ENCODE measurements around the gene CBLN1.
"Not testable (repeated sequence)": the region's sequence is repeated elsewhere in the genome, so short reads cannot be mapped to it uniquely, and the experiment has no call there.

The CBLN1 gene

DNA sequence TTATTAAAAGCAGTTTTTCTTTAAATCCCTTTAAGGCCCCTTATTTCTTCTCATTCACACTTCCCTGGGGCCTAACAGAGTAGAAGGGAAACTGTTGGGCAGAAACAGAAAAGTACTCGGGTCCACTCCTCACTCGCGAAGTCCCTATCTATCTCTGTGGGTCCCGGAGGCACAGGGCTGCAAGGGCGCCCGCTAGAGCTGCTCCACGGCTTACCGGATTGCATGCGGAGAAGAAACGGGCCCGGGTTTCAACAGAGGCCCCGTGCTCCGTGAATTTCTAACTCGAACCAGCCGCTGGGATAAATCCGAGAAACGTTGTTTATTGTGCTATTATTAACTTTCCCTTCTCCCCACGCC lies 4.3 kb downstream of the CBLN1 start:
- no peak for DNase-seq

DNA sequence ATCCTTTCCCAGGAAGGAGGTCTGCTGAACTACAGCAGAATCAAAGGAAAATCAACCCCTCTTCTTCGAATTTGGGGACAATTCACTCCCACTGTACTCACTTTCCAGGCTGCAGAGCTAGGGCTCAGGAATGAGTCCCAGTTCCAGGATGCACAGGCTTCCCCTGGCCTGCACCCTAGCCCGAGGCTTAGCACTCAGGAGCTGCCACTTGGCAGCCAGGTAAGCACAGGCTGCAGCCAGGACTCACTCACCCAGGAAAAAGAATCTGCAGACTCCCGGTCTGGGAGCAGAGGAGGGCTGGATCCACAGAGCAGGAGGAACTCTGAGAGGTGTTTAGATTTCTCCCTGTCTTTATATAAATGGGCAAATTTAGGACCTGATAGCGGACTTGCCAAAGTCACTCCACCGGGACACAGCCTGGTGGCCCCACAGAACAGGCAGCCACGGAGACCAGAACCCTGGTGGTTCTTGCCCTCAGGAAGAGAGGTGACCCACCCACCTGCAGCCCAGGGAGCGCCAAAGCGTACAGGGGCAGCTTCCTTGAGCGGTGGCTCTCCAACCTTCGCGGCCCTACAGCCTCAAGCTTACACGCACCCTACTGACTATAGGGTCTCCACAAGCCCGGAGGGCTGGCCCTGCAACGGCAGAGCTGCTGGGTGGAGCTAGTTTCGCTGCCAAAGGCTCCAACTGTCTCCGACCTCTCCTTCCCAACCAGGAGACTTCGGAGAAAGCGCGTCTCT lies 4.8 kb downstream of the CBLN1 start:
- no peak for DNase-seq

DNA sequence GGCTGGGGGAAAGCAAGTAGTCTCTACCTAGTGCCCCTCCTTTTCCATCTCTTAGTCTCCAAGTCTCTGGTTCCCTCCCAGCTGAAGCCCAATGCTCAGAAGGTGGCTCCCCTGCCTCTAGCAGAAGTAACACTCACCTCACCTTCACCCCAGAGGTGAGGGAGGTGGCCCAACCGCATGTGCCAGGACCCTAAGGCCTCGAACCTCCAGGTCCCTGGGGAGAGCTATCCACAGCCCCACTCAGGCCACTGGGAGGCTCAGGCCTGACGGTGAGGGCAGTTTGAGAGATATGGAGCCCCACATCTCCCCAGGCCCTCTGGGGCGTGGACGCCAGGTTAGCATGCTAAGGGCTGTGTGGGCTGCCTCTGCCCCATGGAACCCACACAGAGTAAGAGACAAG lies 5.8 kb downstream of the CBLN1 start:
- DNase-seq = no peak

DNA sequence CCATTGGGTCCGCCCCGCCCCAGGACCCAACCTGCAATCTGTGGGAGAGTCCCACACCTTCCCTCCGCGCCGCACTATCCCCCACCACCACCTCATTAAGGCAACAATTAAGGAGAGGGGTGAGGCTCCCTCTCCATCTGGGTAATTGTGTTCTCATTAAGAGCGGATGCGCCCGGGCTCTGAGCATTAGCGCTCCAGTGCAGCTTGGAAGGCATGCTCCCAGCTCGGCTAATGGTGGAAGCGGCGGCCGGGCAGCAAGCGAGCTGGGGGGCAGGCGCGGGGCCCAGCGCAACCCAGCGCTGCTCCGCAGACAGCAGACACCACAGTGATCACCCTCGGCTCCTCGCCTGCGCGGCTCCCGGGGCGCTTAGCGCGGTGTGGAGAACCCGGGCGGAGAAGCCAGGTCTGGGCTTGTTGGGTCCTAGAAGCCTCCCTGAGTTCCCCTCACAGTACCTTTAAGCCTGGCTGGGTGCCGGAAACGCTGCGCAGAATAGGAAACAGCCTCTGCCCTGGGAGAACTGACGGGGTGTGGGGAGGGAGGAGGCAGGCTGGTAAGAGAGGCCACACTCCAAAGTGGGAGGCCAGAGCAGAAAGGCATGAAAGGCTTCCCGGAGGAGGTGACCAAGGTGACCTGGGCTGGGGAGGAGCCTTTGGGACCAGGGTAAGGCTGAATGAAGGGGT lies 6.4 kb downstream of the CBLN1 start:
- peak; percentile 16 for DNase-seq

DNA sequence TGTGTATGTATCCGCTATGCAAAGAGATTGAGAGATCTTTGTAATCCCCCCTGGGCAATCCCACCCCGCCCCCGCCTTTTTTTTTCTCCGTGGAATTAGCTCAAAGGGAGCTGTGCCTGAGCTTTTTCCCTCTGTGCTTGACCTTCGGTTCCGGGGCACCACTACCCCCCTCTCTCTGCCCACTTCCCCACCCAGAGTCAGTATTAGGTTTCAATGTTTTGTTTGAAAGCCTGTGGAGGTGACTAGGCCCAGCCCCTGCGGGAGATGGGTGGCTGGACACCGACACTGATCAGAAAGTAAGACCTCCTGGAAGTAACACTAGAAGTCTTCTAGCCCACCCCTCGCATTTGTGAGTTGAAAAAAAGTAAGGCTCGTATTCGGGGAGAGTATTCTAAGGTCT lies 7.0 kb downstream of the CBLN1 start:
- DNase-seq = no peak

DNA sequence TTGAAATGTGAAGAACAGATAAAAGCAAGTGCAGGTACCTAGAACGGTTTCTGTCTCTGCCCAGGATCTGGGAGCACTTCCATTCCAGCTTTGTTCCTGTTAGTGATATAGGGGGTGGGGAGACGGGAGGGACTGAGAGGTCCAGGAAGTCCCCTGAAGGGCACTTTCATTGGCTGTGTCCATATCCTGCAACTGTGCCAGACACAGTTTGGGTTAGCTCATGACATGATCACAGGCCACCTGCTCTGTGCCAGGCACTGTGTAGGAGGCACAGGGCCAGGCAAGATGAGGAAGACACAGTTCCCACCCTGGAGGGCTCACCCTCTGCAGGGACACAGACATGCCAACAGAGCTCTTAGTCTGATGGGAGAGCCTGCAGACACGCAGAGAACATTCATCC lies 7.9 kb downstream of the CBLN1 start:
- DNase-seq = no peak

DNA sequence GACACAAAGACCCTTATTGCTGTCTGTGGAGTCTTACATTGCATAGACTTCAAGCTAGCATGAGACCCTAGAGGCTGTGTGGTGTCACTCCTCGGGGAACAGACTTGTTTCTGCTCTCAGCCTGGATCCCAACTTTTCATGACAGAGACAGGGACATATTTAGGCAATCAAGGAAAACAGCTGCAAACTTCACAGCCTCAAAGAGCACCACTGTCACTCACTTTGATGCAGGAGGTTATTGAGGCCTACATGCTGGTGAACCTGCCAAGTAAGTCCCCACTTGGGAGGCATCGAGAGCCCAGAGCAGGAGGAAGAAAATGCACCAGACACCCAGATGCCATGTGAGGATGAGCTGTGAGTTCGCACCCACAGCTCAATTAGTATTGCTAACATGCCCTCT lies 10.3 kb downstream of the CBLN1 start:
- no peak for DNase-seq

DNA sequence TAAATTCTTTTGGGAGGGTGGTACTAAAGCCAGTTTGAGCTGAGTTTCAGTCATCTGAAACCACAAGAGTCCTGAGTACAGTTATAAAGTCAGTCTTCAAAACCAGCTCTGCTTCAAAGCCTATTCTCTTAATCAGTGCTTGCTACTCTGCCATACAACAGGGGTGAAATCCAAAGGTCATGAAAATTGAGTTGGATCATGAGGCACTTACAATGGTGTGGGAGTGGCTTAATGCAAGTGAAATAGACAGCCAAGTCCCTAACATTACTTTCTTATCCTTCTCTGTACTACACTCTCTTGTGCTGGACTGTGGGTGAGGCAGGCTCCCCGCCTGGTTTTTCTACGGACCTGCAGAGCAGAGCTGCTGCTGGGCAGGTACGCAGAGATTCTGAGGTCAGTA lies 12.4 kb downstream of the CBLN1 start:
- DNase-seq = no peak

DNA sequence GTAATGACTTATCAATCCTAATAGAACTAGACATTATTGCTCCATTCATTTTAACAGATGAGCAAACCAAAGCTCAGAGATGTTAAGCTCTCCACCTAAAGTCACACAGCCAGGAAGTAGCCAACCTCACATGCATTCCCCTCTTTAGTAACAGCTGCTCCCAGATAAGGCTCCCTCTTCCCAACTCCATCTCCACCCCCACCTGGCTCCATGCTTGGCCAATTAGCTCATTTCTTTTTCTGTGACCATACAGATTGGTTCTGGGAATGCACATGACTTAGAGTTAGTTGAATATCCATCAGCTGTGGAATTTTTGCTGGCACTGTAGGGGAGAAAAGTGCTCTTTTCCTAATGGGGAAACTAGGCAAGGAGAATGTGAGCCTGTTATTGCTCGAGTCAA lies 13.0 kb downstream of the CBLN1 start:
- DNase-seq = no peak

DNA sequence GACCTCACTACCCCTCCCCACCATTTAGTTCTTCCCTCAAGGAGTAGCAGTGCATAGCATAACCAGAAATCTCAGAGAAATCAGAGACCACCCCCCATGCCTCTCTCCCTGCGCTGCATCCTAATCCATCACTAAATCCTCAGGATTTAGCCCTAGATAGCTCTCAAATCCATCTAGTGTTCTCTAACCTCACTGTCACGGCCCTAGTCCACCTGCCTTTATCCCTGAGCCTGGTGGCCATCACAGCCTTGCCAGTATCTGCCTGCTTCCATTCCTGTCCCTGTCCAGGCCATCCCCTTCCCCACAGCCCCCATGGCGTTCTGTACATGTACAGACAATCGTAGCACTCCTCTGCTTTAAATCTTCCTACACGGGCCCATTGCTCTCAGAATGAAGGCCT lies 19.1 kb downstream of the CBLN1 start:
- no peak for DNase-seq

DNA sequence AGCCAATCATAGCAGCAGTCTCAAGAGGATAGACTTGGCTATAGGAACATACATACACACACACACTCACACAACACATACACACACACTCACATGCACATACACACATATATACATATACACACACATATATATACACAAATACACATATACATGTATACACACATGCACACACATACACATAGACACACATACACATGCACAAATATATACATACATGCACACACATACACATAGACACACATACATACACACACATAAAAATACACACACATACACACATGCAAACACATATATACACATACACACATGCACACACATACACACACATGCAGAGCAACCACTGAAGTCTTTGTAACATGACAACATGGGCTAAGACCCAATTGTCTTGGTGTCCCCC lies 19.7 kb downstream of the CBLN1 start:
- no peak for DNase-seq

DNA sequence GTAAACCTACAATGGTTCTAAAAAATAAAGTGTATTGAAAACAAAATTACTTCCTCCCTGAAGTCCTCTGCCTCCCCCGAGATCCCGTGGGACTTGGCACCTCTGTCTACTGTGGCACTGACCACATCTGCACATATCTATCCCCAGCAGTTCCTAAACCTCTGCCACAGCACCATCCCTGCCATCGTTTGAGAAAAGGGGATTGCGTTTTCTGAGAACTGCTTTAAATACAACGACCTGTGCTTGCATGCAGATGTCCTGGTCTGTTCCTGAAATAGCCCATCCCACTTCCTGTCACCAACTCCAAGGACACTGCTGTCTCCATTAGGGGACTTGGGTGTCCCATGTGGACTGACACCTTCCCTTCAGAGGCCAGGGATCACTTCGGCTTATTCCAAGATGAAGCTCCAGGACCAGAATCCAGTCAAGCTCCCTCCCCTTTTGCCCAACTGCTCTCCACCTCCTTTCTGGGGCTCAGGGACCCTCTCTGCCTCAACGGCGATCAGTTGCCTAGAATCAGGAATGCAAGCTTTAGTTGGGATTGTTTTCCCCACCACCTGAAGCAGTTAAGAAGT lies 20.6 kb downstream of the CBLN1 start:
- no peak for DNase-seq

DNA sequence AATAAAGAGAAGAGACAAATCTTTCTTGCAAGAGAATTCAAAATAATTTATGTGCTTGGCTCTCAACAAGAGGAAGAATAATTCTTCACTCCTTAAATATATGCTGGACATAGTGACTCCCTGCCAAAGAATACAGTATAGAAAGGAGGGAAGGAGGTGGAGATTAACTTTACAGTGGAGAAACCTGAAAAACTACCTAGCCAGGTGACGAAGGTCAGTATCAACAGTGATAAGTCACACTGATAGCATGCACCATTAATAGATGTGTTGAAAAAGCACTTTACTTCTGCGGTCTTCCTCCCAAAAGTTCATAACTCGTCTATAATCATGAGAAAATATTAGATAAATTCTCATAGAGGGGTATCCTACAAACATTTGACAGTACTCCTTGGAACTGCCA lies 21.4 kb downstream of the CBLN1 start:
- no peak for DNase-seq

DNA sequence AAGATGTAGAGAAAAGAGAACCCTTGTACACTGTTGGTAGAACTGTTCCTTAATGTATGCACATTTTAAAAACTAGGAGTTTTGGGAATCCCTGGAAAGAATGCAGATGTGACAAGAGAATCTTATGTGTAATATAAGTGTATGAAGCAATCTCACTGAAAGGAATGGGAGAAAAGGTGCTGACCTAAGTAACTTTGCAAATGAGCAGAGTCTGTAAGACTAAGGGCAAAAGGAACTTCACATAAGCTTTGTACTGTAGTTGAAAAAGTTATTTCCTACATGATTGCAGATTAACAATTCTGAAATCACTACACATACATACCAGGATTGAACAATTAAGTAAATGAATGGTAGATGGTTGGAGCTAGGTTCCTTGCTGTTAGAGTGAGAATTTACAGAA lies 22.3 kb downstream of the CBLN1 start:
- no peak for DNase-seq

DNA sequence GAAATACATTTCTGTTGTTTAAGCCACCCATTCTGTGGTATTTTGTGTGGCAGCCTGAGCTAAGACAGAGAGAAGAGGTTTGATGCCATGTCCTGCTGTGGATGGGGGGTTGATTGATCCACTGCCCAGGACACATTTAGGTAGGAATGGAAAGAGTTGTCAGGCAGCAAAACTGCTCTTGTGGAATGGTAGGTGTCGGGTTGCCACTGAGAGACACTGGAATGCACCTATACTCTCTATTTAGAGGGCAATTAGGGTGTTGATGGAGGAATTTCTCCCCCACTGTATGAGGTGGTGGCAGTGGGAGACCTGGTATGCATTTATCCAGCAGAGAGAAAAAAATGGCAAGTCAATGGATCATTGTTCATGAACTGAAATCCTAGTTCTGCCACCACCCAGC lies 30.9 kb downstream of the CBLN1 start:
- DNase-seq = no peak

DNA sequence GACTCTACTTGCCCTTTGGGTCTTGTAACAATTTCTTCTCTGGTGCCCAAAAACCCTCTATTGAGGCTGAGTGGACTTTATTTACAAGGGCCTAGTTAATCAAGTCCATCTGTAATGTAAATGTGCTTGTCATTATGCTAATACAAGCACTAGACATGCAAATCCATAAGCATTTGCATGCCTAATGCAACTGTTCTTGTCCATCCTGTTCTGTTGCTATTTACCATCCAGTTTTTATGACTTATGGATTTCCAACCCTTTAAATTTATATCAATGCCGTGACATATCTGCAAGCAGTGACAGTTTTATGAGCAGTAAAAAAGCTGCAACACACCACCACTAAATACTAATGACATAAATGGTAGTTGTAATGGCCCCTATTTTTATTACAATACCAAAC lies 33.4 kb downstream of the CBLN1 start:
- no peak for DNase-seq

DNA sequence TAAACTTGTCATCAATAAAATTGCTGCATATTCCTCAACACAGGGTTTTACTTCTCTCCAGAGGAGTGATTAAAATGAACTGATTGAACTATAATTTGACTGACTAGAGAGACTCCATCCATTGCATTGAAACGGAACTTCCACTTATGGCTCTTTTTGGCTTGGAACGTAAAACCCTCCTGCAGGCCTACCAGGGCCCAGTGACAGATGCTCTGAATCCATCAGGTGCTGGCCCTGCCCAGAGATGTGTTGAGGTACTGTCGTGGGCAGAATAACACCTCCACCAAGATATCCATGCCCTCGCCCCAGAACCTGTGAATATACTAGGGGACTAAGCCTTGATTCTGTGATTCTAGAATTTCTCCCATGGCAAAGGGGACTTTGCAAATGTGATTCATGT lies 45.4 kb downstream of the CBLN1 start:
- DNase-seq = no peak

DNA sequence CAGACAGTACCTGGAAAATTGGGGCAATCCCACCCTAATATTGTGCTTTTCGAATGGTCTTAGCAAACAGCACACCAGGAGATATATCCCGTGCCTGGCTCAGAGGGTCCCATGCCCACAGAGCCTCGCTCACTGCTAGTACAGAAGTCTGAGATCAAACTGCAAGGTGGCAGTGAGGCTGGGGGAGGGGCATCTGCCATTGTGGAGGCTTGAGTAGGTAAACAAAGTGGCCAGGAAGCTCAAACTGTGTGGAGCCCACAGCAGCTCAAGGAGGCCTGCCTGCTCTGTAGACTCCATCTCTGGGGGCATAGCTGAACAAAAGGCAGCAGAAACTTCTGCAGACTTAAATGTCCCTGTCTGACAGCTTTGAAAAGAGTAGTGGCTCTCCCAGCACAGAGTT lies 53.3 kb downstream of the CBLN1 start:
- not testable (repeated sequence) for DNase-seq
